Sigmoid colon (tissue), 4 donors: ENCODE data around the gene PRKCA.

Experiments
- CTCF ChIP-seq, 4 experiments: fragments of 450-650 bp in 3 of 4; fragments of 200-600 bp in 1 of 4; IDR thresholded peaks; one replicate each; pipeline ENCODE4 v1.5.1; 2016 to 2019; ENCODE audit warnings: antibody characterized with exemption in 4 of 4, mild to moderate bottlenecking in 3 of 4, moderate library complexity in 2 of 4
- EP300 ChIP-seq, 4 donors: sonication (generic); formaldehyde crosslinking; IDR thresholded peaks; one replicate each; pipeline ENCODE4 v1.6.1; 2017; ENCODE audit warnings: antibody characterized with exemption in 4 of 4
- POLR2A ChIP-seq, 2 donors: fragments of 450-650 bp; IDR thresholded peaks; one replicate each; pipeline ENCODE4 v1.6.1; 2016; ENCODE audit warnings: antibody characterized with exemption in 2 of 2, mild to moderate bottlenecking in 2 of 2, moderate library complexity in 2 of 2
- POLR2AphosphoS5 ChIP-seq, 4 donors: sonication (generic); formaldehyde crosslinking; IDR thresholded peaks; one replicate each; pipeline ENCODE4 v1.6.1; 2017; ENCODE audit warnings: antibody characterized with exemption in 4 of 4

- TF ChIP-seq CTCF (IDR thresholded peaks at IDR 0.05) (no peak), POLR2A (IDR thresholded peaks at IDR 0.05) (no peak), EP300 (IDR thresholded peaks at IDR 0.05) (no peak), POLR2AphosphoS5 (IDR thresholded peaks at IDR 0.05) (no peak)
Observed at GRCh38 chr17:66839616-66840015, 537.2 kb downstream of the PRKCA start.
